Liver (tissue), 9 donors: ENCODE measurements around the gene KHDRBS2. TPM values are rescaled to one million over a fixed set of nuclear protein-coding genes. Genes with fewer than 3 reads are reported as not detected.

Experiments used
- DNase-seq: peaks from one replicate; pipeline ENCODE4 v3.0.0-alpha.2; 2017; ENCODE audit warnings: low spot score
- H3K27ac ChIP-seq, 2 donors: one replicate each; pipeline ENCODE4 v1.7.0; 2013; ENCODE audit warnings: inconsistent platforms in 2 of 2, low read length in 2 of 2, control low read depth in 1 of 2, low read depth in 1 of 2, mild to moderate bottlenecking in 1 of 2
- H3K27me3 ChIP-seq, 4 donors: one replicate each; pipeline versions ENCODE4 v1.6.1 to v1.7.0; 2013; ENCODE audit warnings: low read length in 3 of 4, inconsistent platforms in 1 of 4, mild to moderate bottlenecking in 1 of 4, moderate library complexity in 1 of 4; ENCODE audit not compliant: control insufficient read depth in 4 of 4, insufficient read depth in 4 of 4
- H3K36me3 ChIP-seq, 4 donors: one replicate each; pipeline versions ENCODE4 v1.6.1 to v1.7.0; 2013; ENCODE audit warnings: low read length in 3 of 4, mild to moderate bottlenecking in 3 of 4, low read depth in 1 of 4, moderate library complexity in 1 of 4; ENCODE audit not compliant: control insufficient read depth in 4 of 4, insufficient read depth in 3 of 4
- H3K4me1 ChIP-seq, 4 donors: one replicate each; pipeline versions ENCODE4 v1.6.1 to v1.7.0; 2013; ENCODE audit warnings: low read length in 3 of 4, mild to moderate bottlenecking in 3 of 4, moderate library complexity in 1 of 4; ENCODE audit not compliant: control insufficient read depth in 4 of 4, insufficient read depth in 4 of 4
- H3K4me3 ChIP-seq, 3 donors: one replicate each; pipeline versions ENCODE4 v1.6.1 to v1.7.0; 2013; ENCODE audit warnings: low read length in 3 of 3, control low read depth in 1 of 3, low read depth in 1 of 3, mild to moderate bottlenecking in 1 of 3
- H3K9ac ChIP-seq, 2 donors: one replicate each; pipeline ENCODE4 v1.7.0; 2013; ENCODE audit warnings: low read length in 2 of 2, mild to moderate bottlenecking in 2 of 2, moderate library complexity in 2 of 2, control low read depth in 1 of 2, low read depth in 1 of 2
- H3K9me3 ChIP-seq, 4 donors: one replicate each; pipeline versions ENCODE4 v1.6.1 to v1.7.0; 2013; ENCODE audit warnings: low read length in 3 of 4; ENCODE audit not compliant: control insufficient read depth in 4 of 4
- ATF3 ChIP-seq: IDR thresholded peaks from 2 replicates; pipeline ENCODE4 v1.6.1; 2016; ENCODE audit warnings: antibody characterized with exemption
- CTCF ChIP-seq: fragments of 150-350 bp; IDR thresholded peaks from 2 replicates; pipeline ENCODE4 v1.5.1; 2017; ENCODE audit warnings: improper control_type of control experiment, low read depth, low read length; ENCODE audit not compliant: missing input control
- EGR1 ChIP-seq, 2 donors: IDR thresholded peaks; 2 replicates each; pipeline ENCODE4 v1.6.1; 2016 to 2018; ENCODE audit warnings: antibody characterized with exemption in 2 of 2, low read depth in 2 of 2
- FOXA1 ChIP-seq: IDR thresholded peaks from 2 replicates; pipeline ENCODE4 v1.6.1; 2016; ENCODE audit warnings: antibody characterized with exemption
- GABPA ChIP-seq, 2 donors: IDR thresholded peaks in 1 of 2; conservative IDR thresholded peaks in 1 of 2; 2 replicates each; pipeline ENCODE4 v1.6.1; 2016; ENCODE audit warnings: antibody characterized with exemption in 2 of 2, mild to moderate bottlenecking in 1 of 2, moderate library complexity in 1 of 2
- HNF4A ChIP-seq, 2 donors: conservative IDR thresholded peaks; 2 replicates each; pipeline ENCODE4 v1.6.1; 2016; ENCODE audit warnings: antibody characterized with exemption in 2 of 2, mild to moderate bottlenecking in 2 of 2
- HNF4G ChIP-seq: IDR thresholded peaks from 2 replicates; pipeline ENCODE4 v1.6.1; 2016; ENCODE audit warnings: antibody characterized with exemption
- MAX ChIP-seq: IDR thresholded peaks from 2 replicates; pipeline ENCODE4 v1.6.1; 2016; ENCODE audit warnings: antibody characterized with exemption
- NR2F2 ChIP-seq: IDR thresholded peaks from 2 replicates; pipeline ENCODE4 v1.6.1; 2016; ENCODE audit warnings: antibody characterized with exemption
- RAD21 ChIP-seq, 2 donors: IDR thresholded peaks; 2 replicates each; pipeline ENCODE4 v1.6.1; 2016; ENCODE audit warnings: antibody characterized with exemption in 2 of 2, mild to moderate bottlenecking in 2 of 2
- RXRA ChIP-seq, 2 donors: IDR thresholded peaks; 2 replicates each; pipeline ENCODE4 v1.6.1; 2017 to 2018; ENCODE audit warnings: antibody characterized with exemption in 2 of 2, mild to moderate bottlenecking in 1 of 2
- TAF1 ChIP-seq: conservative IDR thresholded peaks from 2 replicates; pipeline ENCODE4 v1.6.1; 2016; ENCODE audit warnings: antibody characterized with exemption, mild to moderate bottlenecking
- YY1 ChIP-seq: IDR thresholded peaks from 2 replicates; pipeline ENCODE4 v1.6.1; 2016; ENCODE audit warnings: antibody characterized with exemption, mild to moderate bottlenecking
- WGBS: extraction: QIAGEN DNeasy Blood & Tissue Kit; methylation state at CpG from one replicate; pipeline ENCODE4 v1.1.7; 2013; 5-methylcytosine and 5-hydroxymethylcytosine counted together
- polyA plus RNA-seq, 2 donors: library from polyadenylated mRNA; stranded (reverse) in 1 of 2; unstranded in 1 of 2; fragments of 200-250 nt in 1 of 2; fragments of >200 nt in 1 of 2; fragmentation: Nextera tagmentation in 1 of 2; extraction: Ambion mirVana in 1 of 2; gene quantifications; one replicate each; pipeline versions ENCODE4 v1.2.1 to v1.2.3, GENCODE V29; 2013 to 2015
- total RNA-seq, 2 donors: library from RNA; depleted of rRNA; stranded (reverse); fragments of >200 nt; gene quantifications; one replicate each; pipeline ENCODE4 v1.2.3, GENCODE V29; 2014
- TF ChIP-seq, protein P1 (sequence below): IDR thresholded peaks from 2 replicates; pipeline ENCODE4 v1.6.1; 2016; ENCODE audit warnings: antibody characterized with exemption, mild to moderate bottlenecking
- donor health status: healthy.
- donor health status: healthy.
- donor health status: healthy.
- donor health status: healthy.
- donor health status: healthy.

KHDRBS2 gene
- total and polyA plus RNA-seq, 4 donors = 0.08 to 1.1 TPM; not detected in 2

DNA sequence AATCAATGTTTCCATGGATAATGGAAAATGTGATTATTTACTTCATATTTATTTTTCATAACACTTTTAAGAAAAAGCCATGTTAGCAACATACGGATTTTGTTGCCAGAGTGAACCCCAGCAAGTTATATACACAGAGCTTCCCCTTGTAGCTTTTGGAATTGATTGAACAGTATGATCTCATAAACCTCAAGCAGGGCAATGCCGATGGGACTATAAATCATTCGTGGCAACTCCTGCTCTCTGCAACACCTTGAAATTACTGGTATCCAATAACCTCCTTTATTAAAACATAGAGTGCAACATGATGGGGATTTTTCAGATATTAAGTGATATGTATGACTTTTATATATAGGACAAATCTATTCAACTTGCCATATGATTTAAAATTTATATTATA is 428.5 kb downstream of the KHDRBS2 start (continued):
- TF ChIP-seq, protein P1, sequence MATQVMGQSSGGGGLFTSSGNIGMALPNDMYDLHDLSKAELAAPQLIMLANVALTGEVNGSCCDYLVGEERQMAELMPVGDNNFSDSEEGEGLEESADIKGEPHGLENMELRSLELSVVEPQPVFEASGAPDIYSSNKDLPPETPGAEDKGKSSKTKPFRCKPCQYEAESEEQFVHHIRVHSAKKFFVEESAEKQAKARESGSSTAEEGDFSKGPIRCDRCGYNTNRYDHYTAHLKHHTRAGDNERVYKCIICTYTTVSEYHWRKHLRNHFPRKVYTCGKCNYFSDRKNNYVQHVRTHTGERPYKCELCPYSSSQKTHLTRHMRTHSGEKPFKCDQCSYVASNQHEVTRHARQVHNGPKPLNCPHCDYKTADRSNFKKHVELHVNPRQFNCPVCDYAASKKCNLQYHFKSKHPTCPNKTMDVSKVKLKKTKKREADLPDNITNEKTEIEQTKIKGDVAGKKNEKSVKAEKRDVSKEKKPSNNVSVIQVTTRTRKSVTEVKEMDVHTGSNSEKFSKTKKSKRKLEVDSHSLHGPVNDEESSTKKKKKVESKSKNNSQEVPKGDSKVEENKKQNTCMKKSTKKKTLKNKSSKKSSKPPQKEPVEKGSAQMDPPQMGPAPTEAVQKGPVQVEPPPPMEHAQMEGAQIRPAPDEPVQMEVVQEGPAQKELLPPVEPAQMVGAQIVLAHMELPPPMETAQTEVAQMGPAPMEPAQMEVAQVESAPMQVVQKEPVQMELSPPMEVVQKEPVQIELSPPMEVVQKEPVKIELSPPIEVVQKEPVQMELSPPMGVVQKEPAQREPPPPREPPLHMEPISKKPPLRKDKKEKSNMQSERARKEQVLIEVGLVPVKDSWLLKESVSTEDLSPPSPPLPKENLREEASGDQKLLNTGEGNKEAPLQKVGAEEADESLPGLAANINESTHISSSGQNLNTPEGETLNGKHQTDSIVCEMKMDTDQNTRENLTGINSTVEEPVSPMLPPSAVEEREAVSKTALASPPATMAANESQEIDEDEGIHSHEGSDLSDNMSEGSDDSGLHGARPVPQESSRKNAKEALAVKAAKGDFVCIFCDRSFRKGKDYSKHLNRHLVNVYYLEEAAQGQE = no peak
- TF ChIP-seq ATF3 = no peak
- TF ChIP-seq CTCF = no peak

DNA sequence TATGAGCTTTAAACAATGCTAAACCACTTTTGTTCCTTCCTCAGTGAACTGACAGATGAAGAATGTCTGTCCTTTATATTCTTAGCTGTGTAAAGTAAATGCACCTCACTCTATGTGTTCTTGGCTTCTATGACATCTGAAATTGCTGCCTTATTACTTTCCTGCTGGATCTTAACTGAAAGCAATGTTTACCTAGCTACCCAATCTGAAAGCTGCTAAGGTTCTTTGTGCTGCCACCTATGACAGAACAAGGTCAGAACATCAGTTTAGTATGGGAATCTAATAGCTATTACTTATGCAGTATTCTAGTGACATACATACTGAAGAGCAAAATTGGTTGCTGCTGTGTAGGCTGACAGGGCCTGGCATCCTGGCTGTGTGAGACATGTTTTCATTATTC is 444.1 kb downstream of the KHDRBS2 start:
- Histone ChIP-seq H3K27me3 (no peaks in the 10 kb centered on the region), H3K27ac (no peak overlapping the region), H3K4me3 (no peak overlapping the region), H3K4me1 (no peaks in the 10 kb centered on the region), H3K9ac (no peak overlapping the region), H3K9me3 (no peaks in the 10 kb centered on the region), H3K36me3 (no peaks in the 10 kb centered on the region)
- TF ChIP-seq HNF4G = no peak
- no peak for TF ChIP-seq YY1
- no peak for TF ChIP-seq ATF3
- TF ChIP-seq CTCF = no peak
- no peak for DNase-seq

GRCh38 chr6:61835237-61835636 is 450.8 kb downstream of the KHDRBS2 start:
- Histone ChIP-seq H3K4me1 (no peaks in the 10 kb centered on the region), H3K9ac (no peak overlapping the region), H3K4me3 (no peak overlapping the region), H3K36me3 (peaks cover 0 to 1% (median 0%) of the 10 kb centered on the region in 4 donors), H3K27ac (no peak overlapping the region), H3K27me3 (no peaks in the 10 kb centered on the region), H3K9me3 (no peaks in the 10 kb centered on the region)
- no peak for DNase-seq
- WGBS = 71% methylated on average over 2 of the region's 2 CpGs
- TF ChIP-seq HNF4A (conservative IDR thresholded peaks at IDR 0.05) (no peak), FOXA1 (no peak), GABPA (IDR thresholded peaks at IDR 0.05 in 1 of 2, conservative IDR thresholded peaks at IDR 0.05 in 1 of 2) (no peak), RAD21 (IDR thresholded peaks at IDR 0.05) (no peak), ATF3 (no peak), RXRA (IDR thresholded peaks at IDR 0.05) (no peak), TAF1 (no peak), HNF4G (no peak), NR2F2 (no peak), CTCF (no peak), MAX (no peak), EGR1 (IDR thresholded peaks at IDR 0.05; ENCODE audit: low read depth in 2 of 2) (no peak)
- TF ChIP-seq, protein P1 = no peak
